GM12864 (cell line): ENCODE measurements around the gene SEMA6A.
A peak's percentile ranks its signal among the peaks of the same experiment; 100 is the strongest.

Experiments used
- DNase-seq: peaks from one replicate; pipeline ENCODE4 v3.0.0-alpha.2; 2011; ENCODE audit warnings: low read depth
- H3K4me3 ChIP-seq: 2 replicates; pipeline ENCODE4 v1.5.1; 2011; ENCODE audit warnings: mild to moderate bottlenecking, low read depth, low read length, control low read depth
- TF ChIP-seq, protein P1 (sequence below): IDR thresholded peaks from 2 replicates; pipeline ENCODE4 v1.5.1; 2011; ENCODE audit warnings: low read depth, mild to moderate bottlenecking, moderate library complexity, low read length, control low read depth, inconsistent platforms; ENCODE audit errors: missing control alignments

Gene SEMA6A

DNA sequence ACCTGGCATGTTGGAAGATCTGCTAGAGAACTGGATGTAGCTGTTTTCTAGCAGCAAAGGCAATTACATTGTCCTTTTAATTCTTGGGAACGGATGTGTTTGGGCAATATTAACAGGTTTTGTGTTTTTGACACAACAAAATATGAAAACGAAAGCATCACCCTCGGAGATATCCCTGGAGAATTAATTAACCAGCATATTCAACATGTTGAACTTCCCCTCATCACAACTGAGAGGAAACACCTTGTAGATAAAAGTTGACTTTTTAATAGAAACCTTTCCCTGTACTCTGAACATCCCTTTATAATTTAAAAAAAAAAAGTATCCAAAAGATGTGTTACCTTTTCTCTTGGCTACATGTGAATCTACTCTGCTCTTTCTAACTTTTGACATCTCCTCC is 13.0 kb downstream of the SEMA6A start:
- TF ChIP-seq, protein P1, sequence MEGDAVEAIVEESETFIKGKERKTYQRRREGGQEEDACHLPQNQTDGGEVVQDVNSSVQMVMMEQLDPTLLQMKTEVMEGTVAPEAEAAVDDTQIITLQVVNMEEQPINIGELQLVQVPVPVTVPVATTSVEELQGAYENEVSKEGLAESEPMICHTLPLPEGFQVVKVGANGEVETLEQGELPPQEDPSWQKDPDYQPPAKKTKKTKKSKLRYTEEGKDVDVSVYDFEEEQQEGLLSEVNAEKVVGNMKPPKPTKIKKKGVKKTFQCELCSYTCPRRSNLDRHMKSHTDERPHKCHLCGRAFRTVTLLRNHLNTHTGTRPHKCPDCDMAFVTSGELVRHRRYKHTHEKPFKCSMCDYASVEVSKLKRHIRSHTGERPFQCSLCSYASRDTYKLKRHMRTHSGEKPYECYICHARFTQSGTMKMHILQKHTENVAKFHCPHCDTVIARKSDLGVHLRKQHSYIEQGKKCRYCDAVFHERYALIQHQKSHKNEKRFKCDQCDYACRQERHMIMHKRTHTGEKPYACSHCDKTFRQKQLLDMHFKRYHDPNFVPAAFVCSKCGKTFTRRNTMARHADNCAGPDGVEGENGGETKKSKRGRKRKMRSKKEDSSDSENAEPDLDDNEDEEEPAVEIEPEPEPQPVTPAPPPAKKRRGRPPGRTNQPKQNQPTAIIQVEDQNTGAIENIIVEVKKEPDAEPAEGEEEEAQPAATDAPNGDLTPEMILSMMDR = no peak
- H3K4me3 ChIP-seq = no peak overlapping the region
- no peak for DNase-seq

DNA sequence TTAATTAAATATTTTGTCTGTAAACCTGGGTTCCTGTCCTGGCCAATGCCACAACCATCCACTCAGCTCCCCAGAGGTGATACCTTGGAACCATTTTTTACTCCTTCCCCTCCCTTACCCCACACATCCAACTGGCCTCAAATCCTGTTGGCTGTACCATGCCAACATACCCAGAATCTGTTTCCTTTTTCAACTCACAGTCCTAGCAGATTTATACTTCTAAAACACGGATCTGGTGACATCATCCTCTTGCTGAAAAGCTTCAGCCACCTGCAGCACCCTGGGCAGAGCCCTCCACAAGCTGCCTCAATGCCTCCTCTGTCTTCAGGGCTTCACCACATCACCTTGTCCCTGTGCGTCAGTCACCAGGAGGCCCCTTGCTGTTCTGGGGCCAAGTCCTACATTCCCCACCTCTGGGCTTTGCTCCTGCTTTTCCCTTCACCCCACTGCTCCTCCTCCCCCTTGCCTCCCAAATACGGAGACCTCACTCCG is 14.9 kb downstream of the SEMA6A start:
- TF ChIP-seq, protein P1 = no peak
- no peak for DNase-seq
- H3K4me3 ChIP-seq = no peak overlapping the region

DNA sequence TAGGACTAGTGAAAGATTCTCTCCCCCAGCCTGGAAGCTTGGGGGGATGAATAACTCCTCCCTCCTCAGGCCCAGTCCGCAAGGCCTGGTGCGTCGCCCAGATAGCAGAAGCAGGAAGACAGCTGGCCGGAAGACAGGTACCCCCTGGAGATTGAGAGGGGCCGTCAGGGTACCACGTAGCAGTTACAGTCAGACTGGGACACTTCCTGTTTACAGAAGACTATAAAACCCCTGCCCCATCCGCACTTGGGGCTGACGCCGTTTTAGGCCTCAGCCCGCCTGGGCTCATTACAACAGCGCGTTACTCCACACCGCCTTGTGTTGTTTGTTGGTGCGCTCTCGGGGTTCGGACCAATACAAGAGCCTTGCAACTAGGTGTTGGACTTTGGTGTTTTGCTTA is 15.4 kb downstream of the SEMA6A start:
- TF ChIP-seq, protein P1 = no peak
- no peak for DNase-seq
- no peak overlapping the region for H3K4me3 ChIP-seq

DNA sequence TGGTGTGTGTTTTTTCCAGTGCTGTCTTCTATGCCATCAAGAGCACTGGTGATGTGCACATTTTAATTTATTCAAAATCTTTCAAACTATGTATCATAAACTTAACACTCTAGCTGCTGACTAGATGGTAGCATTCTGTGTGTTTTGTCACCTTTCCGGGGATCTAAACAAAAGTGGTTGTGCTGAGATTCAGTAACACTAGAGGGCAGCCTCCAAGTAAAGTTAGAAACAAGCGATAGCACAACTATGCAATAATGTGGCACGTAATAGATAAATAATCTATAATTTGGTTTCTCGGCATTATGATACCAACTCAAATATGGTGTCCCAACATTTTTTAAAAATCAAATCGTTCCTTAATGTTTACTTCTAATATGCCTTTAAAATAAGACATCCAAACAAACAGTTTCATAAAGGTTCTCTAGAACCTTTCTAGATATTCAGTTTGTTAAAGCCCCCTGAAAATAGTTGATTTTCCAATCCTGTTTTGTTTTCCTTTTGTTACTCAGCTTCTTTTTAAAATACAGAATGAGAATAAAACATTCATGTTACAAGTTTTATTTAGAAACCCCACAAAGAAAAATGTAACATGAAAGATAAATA is 16.9 kb downstream of the SEMA6A start:
- H3K4me3 ChIP-seq = no peak overlapping the region
- TF ChIP-seq, protein P1 = peak; percentile 58
- no peak for DNase-seq

DNA sequence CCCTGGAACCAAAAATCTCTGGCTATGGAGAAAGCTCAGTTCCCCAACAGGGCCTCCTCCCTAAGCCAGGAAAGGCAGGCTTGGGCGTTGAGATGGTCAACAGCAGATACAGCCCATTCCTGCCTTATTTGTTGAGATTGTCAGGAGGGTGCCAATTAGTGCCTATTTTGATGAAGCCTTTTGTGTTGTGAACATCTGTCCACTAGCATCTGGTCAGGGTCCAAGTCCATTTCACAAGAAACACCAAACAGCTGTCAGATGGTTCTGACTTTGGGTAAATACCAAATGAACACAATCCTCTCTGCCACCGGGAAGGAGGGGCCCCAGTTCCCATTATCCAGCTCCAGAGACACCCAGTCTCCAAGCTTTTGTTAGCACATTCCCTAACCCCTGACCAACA is 19.9 kb downstream of the SEMA6A start:
- no peak overlapping the region for H3K4me3 ChIP-seq
- TF ChIP-seq, protein P1 = no peak
- no peak for DNase-seq

DNA sequence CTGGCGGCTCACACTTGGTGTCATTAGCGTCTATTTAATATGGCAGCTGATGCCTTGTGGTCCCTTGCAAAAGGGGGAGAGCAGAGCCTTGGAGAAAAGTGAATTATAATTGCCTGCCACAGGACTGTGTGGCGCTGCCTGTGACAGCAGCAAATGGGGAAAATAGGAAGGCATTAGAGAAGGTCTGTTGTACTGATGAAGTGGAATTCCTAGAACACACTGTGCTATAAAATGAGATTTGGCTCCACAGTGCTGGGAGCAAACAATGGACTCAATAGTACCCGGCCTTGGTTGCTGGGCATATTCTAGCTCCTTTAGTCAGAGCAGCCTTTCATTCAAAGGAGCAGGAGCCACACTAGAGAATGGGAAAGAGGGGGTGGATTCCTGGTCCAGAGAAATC is 21.3 kb downstream of the SEMA6A start:
- TF ChIP-seq, protein P1 = no peak
- no peak overlapping the region for H3K4me3 ChIP-seq
- no peak for DNase-seq

DNA sequence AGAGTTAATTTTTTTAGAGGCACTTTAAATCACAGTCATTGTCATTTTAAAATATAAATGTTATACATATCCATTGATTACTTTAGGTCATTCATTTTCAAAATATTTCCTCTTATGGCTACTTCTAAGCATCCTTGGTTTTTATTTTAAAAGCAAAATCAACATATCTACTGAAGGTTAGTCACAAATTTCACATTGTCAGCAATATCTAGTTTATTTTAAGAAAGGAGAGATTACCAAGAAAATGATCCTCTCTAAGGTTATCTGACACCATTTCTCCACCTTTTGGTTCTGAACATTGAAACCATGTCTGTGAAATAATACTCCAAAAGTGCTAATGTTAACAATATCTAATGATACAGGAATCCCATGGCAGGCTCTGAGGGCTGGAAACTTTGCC is 24.5 kb downstream of the SEMA6A start:
- H3K4me3 ChIP-seq = no peak overlapping the region
- TF ChIP-seq, protein P1 = no peak
- no peak for DNase-seq
